Epithelial cell of proximal tubule (primary cell): Measurements from ENCODE around the gene RAB8A. TPM values are rescaled to one million over a fixed set of nuclear protein-coding genes. Genes with fewer than 3 reads are reported as not detected.

ENCODE experiments used
- DNase-seq: peaks from one replicate; pipeline ENCODE4 v3.0.0-alpha.2; 2011; ENCODE audit warnings: low read depth
- H3K4me3 ChIP-seq: 2 replicates; pipeline ENCODE4 v1.5.1; 2011; ENCODE audit warnings: low read depth, mild to moderate bottlenecking, low read length
- CTCF ChIP-seq: conservative IDR thresholded peaks from 2 replicates; pipeline ENCODE4 v1.5.1; 2012; ENCODE audit warnings: low read depth, mild to moderate bottlenecking, low read length
- total RNA-seq: library from RNA; depleted of rRNA; stranded (reverse); fragments of >200 nt; gene quantifications from 2 replicates; pipeline ENCODE4 v1.2.3, GENCODE V29; 2015

RAB8A gene
- total RNA-seq, 1 donor from 2014 or later, result 62.4 TPM

DNA sequence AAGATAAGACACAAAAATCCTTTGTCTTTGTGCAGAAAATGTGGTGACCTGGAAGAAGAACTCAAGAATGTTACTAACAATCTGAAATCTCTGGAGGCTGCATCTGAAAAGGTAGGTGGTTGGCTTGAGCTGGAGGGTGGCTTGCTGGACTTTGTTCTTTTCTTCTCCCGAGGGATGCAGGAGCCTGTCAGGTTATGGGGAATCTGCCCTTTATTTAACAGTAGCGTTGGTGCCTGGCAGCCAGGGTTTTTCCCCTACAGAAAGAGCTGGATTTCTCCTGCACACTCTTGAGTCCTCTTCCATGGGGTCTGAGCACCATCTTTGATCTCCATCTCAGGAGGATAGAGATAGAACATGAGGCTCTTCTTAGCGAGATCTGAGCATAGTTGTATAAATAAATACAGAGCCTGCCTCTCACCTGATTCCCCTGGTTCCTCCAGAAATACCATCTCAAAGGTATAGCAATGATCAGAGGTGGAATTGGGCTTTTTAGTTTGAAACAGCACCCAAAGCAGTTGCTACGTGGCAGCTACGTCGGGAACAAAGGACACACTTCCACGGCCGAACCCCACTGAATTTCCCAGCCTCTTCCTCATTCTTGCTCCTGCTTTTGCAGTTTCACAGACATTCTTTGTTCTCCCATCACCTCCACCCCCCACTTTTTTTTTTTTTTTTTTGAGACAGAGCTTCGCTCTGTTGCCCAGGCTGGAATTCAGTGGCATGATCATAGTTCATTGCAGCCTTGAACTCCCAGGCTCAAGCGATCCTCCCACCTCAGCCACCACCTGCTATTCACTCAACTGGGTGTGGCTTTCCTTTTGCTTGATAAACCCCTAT, 22.5 kb upstream of the RAB8A start:
- TF ChIP-seq CTCF, result no peak
- DNase-seq, result no peak

DNA sequence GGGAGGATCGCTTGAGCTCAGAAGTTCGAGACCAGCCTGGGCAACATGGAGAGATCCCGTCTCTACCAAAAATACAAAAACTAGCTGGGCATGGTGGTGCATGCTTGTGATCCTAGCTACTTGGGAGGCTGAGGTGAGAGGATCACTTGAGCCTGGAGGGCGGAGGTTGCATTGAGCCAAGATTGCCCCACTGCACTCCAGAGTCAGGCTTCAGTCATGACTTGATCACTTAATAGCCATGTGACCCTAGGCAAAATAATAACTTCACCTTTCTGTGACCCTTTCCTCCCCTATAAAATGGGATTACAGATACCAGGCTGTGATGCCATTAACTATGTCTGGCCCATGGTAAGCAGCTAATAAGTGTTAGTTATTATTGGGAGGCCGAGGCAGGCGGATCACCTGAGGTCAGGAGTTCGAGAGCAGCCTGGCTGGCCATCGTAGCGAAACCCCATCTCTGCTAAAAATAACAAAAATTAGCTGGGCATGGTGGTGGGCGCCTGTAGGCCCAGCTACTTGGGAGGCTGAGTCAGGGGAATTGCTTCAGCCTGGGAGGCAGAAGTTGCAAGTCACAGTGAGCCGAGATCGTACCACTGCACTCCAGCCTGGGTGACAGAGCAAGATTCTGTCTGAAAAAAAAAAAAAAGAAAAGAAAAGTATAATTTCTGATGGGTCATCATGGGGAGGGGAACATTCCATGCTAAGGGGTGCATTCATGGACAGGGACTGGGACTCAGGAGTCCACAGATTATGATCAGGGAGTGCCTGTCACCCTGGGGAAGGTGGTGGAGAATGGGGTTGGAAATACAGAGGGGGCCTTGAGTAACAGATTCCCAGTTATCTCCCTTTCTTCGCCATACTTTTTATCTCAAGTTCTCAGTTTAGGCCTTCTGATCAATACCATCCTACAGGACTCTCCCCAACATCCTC, 19.9 kb upstream of the RAB8A start:
- no peak for DNase-seq
- TF ChIP-seq CTCF, result no peak
- no peak overlapping the region for H3K4me3 ChIP-seq

More for the DNA sequence above, 22.5 kb upstream of the RAB8A start:
- no peak overlapping the region for H3K4me3 ChIP-seq

DNA sequence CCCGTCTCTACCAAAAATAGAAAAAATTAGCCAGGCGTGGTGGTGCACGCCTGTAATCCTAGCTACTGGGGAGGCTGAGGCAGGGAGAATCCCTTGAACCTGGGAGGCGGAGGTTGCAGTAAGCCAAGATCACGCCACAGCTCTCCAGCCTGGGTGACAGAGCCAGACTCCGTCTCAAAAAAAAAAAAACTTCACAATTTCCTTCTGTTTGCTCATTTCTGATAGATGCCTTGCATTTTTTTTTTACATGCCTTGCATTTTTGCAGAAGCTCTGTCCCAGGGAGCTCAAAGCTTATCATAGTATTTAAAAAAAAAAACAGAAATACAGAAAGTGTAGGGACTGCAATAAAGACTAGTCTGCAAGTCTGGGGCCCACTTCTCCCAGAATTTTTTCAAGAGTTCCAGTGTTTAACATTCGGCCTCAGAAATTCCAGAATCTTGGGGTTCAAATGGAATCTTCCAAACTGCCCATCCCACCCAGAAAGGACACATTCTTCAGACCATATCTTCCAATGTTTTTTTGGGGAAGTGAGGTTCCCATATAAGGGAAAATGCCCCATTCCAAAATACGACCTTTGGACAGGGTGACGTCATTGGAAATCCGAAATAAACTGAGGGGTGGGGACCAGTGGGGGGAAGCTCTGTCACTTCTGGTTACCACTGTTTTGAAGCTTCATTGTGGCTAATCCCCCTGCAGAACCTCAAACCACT, 17.2 kb upstream of the RAB8A start:
- TF ChIP-seq CTCF, result no peak
- no peak for DNase-seq
- no peak overlapping the region for H3K4me3 ChIP-seq

- no peak overlapping the region for H3K4me3 ChIP-seq
- TF ChIP-seq CTCF, result no peak
- no peak for DNase-seq
These were observed 16.6 kb upstream of the RAB8A start for GRCh38 chr19:16095071-16095571.

DNA sequence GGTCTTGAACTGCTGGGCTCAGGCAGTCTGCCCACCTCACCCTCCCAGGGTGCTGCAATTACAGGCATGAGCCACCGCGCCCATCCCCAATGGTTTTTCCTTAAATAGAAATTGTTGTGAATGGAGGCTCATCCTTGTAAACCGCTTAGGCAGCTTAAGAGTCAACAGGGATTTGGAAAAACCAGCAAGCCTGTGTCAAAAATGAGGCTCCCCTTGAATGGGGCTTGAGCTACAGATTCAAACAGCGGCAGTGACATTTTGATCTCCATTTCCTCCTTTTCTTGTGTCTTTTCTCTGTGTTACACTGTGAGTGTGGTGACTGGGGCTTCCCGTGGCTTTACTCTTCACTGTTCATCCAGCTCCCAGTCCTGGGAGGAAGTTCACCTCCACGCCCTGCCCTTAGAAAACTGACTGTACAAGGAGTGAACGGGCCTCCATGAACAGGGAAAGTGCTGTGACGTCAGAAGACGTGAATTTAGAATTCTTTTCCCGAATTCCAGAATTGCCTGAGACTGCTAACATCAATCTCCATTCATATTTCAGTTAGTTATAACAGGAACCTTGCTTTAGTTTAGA, 15.3 kb upstream of the RAB8A start:
- DNase-seq, result no peak
- H3K4me3 ChIP-seq, result no peak overlapping the region
- TF ChIP-seq CTCF, result no peak

DNA sequence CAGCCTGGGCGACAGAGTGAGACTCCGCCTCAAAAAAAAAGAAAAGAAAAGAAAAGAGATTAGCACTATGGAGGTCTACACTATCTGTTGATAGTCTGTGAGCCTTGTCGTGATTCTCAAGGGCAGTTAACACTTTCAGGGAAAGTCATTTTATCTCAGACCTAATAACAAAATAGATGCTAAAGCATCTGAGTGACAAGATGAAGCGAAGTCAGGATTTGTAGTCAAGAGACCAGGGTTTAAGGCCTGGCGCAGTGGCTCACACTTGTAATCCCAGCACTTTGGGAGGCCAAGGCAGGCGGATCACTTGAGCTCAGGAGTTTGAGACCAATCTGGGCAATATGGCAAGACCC, 13.3 kb upstream of the RAB8A start:
- no peak for DNase-seq
- no peak for TF ChIP-seq CTCF
- no peak overlapping the region for H3K4me3 ChIP-seq
